H1 (cell line): ENCODE results near the gene FRZB. TPM values are rescaled to one million over a fixed set of nuclear protein-coding genes. Genes with fewer than 3 reads are reported as not detected.

Source experiments
- CTCF ChIA-PET: fragments of 300-600 bp; sonication (Branson Sonifier 250); formaldehyde crosslinking; loops from one replicate; lab custom pipeline; 2021; ENCODE audit not compliant: partially characterized antibody; lab: Charles Lee
- POLR2A ChIA-PET: fragments of 300-600 bp; sonication (Branson Sonifier 250); formaldehyde crosslinking; loops from one replicate; lab custom pipeline; 2021; ENCODE audit warnings: inconsistent platforms; ENCODE audit not compliant: partially characterized antibody; lab: Charles Lee
- DNase-seq, 2 experiments: peaks; one replicate each; pipeline versions ENCODE4 v3.0.0 to v3.0.0-alpha.2; 2010 to 2022; ENCODE audit warnings: low spot score in 2 of 2, low read depth in 1 of 2, mixed read lengths in 1 of 2
- FAIRE-seq: peaks from 2 replicates; lab custom pipeline; 2011; peaks lifted over from hg19 to GRCh38; lab: Jason Lieb, UNC
- H2AFZ ChIP-seq: 2 replicates; pipeline ENCODE4 v1.8.1; 2012; ENCODE audit warnings: low read length, inconsistent platforms
- H2AK5ac ChIP-seq: 2 replicates; pipeline ENCODE4 v1.6.1; 2013; ENCODE audit warnings: low read depth, low read length
- H2BK120ac ChIP-seq: replicated peaks from 2 replicates; pipeline ENCODE3; 2013; ENCODE audit warnings: low read depth, low read length, inconsistent platforms
- H2BK12ac ChIP-seq: 2 replicates; pipeline ENCODE4 v1.6.1; 2013; ENCODE audit warnings: low read depth, low read length
- H2BK15ac ChIP-seq: 2 replicates; pipeline ENCODE4 v1.6.1; 2013; ENCODE audit warnings: low read length
- H2BK20ac ChIP-seq: 2 replicates; pipeline ENCODE4 v1.6.1; 2013; ENCODE audit warnings: low read length
- H2BK5ac ChIP-seq: 2 replicates; pipeline ENCODE4 v1.6.1; 2013; ENCODE audit warnings: low read depth, low read length
- H3K14ac ChIP-seq: 2 replicates; pipeline ENCODE4 v1.6.1; 2013; ENCODE audit warnings: inconsistent platforms; ENCODE audit not compliant: insufficient read length
- H3K18ac ChIP-seq: 2 replicates; pipeline ENCODE4 v1.6.1; 2013; ENCODE audit warnings: low read length; ENCODE audit errors: extremely low read depth
- H3K23ac ChIP-seq: 2 replicates; pipeline ENCODE4 v1.6.1; 2013; ENCODE audit warnings: inconsistent platforms; ENCODE audit not compliant: insufficient read length
- H3K23me2 ChIP-seq: 2 replicates; pipeline ENCODE4 v1.6.1; 2013; ENCODE audit warnings: low read depth, low read length
- H3K27ac ChIP-seq: 2 replicates; pipeline ENCODE4 v1.6.1; 2011; ENCODE audit warnings: low read depth, low read length, inconsistent platforms
- H3K27me3 ChIP-seq, 4 experiments: replicated peaks in 1 of 4; 1 replicate in 1 of 4; 2 replicates in 3 of 4; pipeline versions ENCODE4 v1.6.1 to v1.8.1; 2011 to 2013; ENCODE audit warnings: low read length in 3 of 4, mild to moderate bottlenecking in 3 of 4, inconsistent platforms in 2 of 4, mixed read lengths in 2 of 4, moderate library complexity in 1 of 4; ENCODE audit not compliant: control insufficient read depth in 3 of 4, insufficient read depth in 3 of 4; ENCODE audit errors: extremely low read depth in 1 of 4
- H3K36me3 ChIP-seq, 4 experiments: 2 replicates each; pipeline versions ENCODE4 v1.6.1 to v1.8.1; 2011 to 2013; ENCODE audit warnings: mild to moderate bottlenecking in 4 of 4, low read length in 3 of 4, moderate library complexity in 2 of 4, control low read depth in 1 of 4, inconsistent platforms in 1 of 4; ENCODE audit not compliant: insufficient read depth in 4 of 4, control insufficient read depth in 2 of 4
- H3K4ac ChIP-seq: replicated peaks from 2 replicates; pipeline ENCODE3; 2013; ENCODE audit warnings: low read length, low read depth, mixed read lengths, inconsistent platforms; ENCODE audit not compliant: insufficient read length
- H3K4me1 ChIP-seq, 4 experiments: replicated peaks in 1 of 4; 1 replicate in 1 of 4; 2 replicates in 3 of 4; pipeline versions ENCODE4 v1.6.1 to v1.8.1; 2011 to 2013; ENCODE audit warnings: low read length in 3 of 4, inconsistent platforms in 2 of 4, mixed read lengths in 1 of 4; ENCODE audit not compliant: insufficient read depth in 4 of 4, control insufficient read depth in 3 of 4
- H3K4me2 ChIP-seq, 2 experiments: 2 replicates each; pipeline versions ENCODE4 v1.6.1 to v1.8.1; 2011 to 2013; ENCODE audit warnings: low read depth in 2 of 2, low read length in 2 of 2, control low read depth in 1 of 2, inconsistent platforms in 1 of 2, mild to moderate bottlenecking in 1 of 2; ENCODE audit not compliant: insufficient read depth in 1 of 2
- H3K4me3 ChIP-seq, 4 experiments: fragments of 200-600, 300-600 bp in 1 of 4; sonication (generic), shearing (Covaris generic), sonication (Bioruptor Twin) in 1 of 4; 2 replicates each; pipeline versions ENCODE4 v1.5.1 to v1.8.1; 2011 to 2016; ENCODE audit warnings: low read length in 4 of 4, low read depth in 3 of 4, control low read depth in 2 of 4, inconsistent platforms in 2 of 4, mild to moderate bottlenecking in 2 of 4, mixed read lengths in 1 of 4, moderate library complexity in 1 of 4; ENCODE audit not compliant: insufficient read depth in 2 of 4; ENCODE audit errors: extremely low read depth in 1 of 4
- H3K56ac ChIP-seq: replicated peaks from 2 replicates; pipeline ENCODE3; 2013; ENCODE audit warnings: low read depth, mild to moderate bottlenecking, mixed read lengths, low read length, inconsistent platforms; ENCODE audit not compliant: insufficient read length
- H3K79me1 ChIP-seq: 2 replicates; pipeline ENCODE4 v1.6.1; 2013; ENCODE audit warnings: low read depth, low read length, control low read depth
- H3K79me2 ChIP-seq, 2 experiments: 2 replicates each; pipeline versions ENCODE4 v1.6.1 to v1.8.1; 2012 to 2013; ENCODE audit warnings: low read length in 2 of 2, mild to moderate bottlenecking in 2 of 2, inconsistent platforms in 1 of 2; ENCODE audit not compliant: insufficient read depth in 2 of 2, control insufficient read depth in 1 of 2
- H3K9ac ChIP-seq, 4 experiments: replicated peaks in 1 of 4; 1 replicate in 1 of 4; 2 replicates in 3 of 4; pipeline versions ENCODE4 v1.6.1 to v1.8.1; 2011 to 2013; ENCODE audit warnings: low read depth in 3 of 4, low read length in 3 of 4, control low read depth in 2 of 4, mild to moderate bottlenecking in 2 of 4, moderate library complexity in 2 of 4, inconsistent platforms in 1 of 4; ENCODE audit errors: extremely low read depth in 1 of 4
- H3K9me3 ChIP-seq, 2 experiments: 2 replicates each; pipeline versions ENCODE4 v1.6.1 to v1.8.1; 2012 to 2013; ENCODE audit warnings: mild to moderate bottlenecking in 2 of 2, moderate library complexity in 2 of 2, control low read depth in 1 of 2, inconsistent platforms in 1 of 2, low read depth in 1 of 2, low read length in 1 of 2, mixed read lengths in 1 of 2; ENCODE audit not compliant: insufficient read depth in 2 of 2
- H4K20me1 ChIP-seq, 2 experiments: replicated peaks in 1 of 2; 2 replicates each; pipeline versions ENCODE3 to v1.8.1; 2011 to 2013; ENCODE audit warnings: inconsistent platforms in 2 of 2, low read length in 2 of 2, mild to moderate bottlenecking in 1 of 2; ENCODE audit not compliant: insufficient read depth in 2 of 2, control insufficient read depth in 1 of 2
- H4K5ac ChIP-seq: 2 replicates; pipeline ENCODE4 v1.6.1; 2013; ENCODE audit warnings: low read length, low read depth, mixed read lengths, inconsistent platforms; ENCODE audit not compliant: insufficient read length
- H4K8ac ChIP-seq: 2 replicates; pipeline ENCODE4 v1.8.0; 2013; ENCODE audit warnings: mild to moderate bottlenecking, moderate library complexity, low read length, inconsistent platforms; ENCODE audit not compliant: insufficient read depth; ENCODE audit errors: extremely low read depth
- H4K91ac ChIP-seq: replicated peaks from 2 replicates; pipeline ENCODE3; 2013; ENCODE audit warnings: low read length, mixed read lengths, inconsistent platforms; ENCODE audit not compliant: insufficient read length
- TBP ChIP-seq: IDR thresholded peaks from 2 replicates; pipeline ENCODE4 v1.6.1; 2011; ENCODE audit warnings: low read depth, low read length, improper control_type of control experiment
- WGBS, 2 experiments: shearing (Covaris generic) in 1 of 2; methylation state at CpG; one replicate each; pipeline versions ENCODE4 v1.1.6 to v1.1.7; 2013 to 2015; ENCODE audit warnings: low lambda C conversion rate in 2 of 2, mixed read lengths in 2 of 2, inconsistent platforms in 1 of 2, low coverage in 1 of 2, missing lambda C conversion rate in 1 of 2; ENCODE audit not compliant: insufficient replicate concordance in 2 of 2, insufficient coverage in 1 of 2, insufficient read length in 1 of 2; ENCODE audit errors: extremely low coverage in 1 of 2, missing lambda C conversion rate in 1 of 2; 5-methylcytosine and 5-hydroxymethylcytosine counted together
- polyA plus RNA-seq, 7 experiments: library from polyadenylated mRNA; depleted of rRNA in 3 of 7; stranded (reverse) in 5 of 7; unstranded in 2 of 7; fragments of >200 nt in 5 of 7; fragments of 200-250 nt in 2 of 7; gene quantifications; 1 replicate in 5 of 7; 2 replicates in 1 of 7; 4 replicates in 1 of 7; pipeline versions ENCODE4 v1.2.1 to v1.2.3, GENCODE V29; 2011 to 2013; ENCODE audit warnings: missing spikeins in 2 of 7, mixed read lengths in 2 of 7
- total RNA-seq: library from RNA; stranded (reverse); fragmentation: NEBNext Ultra II Directional; extraction: Animal tissue kit (Norgen Biotek cat#: 25700); gene quantifications from 2 replicates; pipeline ENCODE4 v1.2.1, GENCODE V29; 2021

FRZB gene
- total and polyA plus RNA-seq, 2 of the 8 experiments (the other 6 are each of a cell fraction or from before 2014, with no cell fraction given): 4.4 to 4.6 TPM

DNA sequence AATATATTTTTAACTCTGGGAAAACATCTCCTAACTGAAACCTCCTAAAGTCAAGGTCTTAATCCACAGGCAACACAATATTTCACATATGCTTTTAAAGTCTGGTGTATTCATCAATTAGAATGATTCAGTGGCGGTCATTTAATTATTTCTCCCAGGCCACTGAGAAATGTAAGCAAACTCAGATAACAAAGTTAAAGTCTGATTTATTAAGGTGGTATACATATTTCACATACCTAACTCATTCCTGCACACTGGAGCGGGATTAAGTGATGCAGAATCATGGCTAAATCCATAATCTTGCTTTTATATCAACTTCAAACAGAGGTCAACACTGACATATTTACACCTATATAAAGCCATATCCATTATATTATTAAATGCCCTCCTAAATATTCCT lies 43.7 kb downstream of the FRZB start:
- no peak overlapping the region for H2BK5ac ChIP-seq
- ChIA-PET POLR2A (no interaction called here), CTCF (interaction anchor here (1.6 to 1.7 kb wide), 2 partner anchors 41 to 48 kb away, joined by 3 to 5 read pairs; no protein-coding TSS in a partner anchor)
- H3K56ac ChIP-seq: no peak overlapping the region
- 96% methylated on average over 2 of the region's 2 CpGs; no CpG with 5 or more reads in 1 of the 2 experiments for WGBS, 2 experiments
- H3K79me2 ChIP-seq: no peaks in the 10 kb centered on the region
- no peaks in the 10 kb centered on the region for H3K23me2 ChIP-seq
- no peak overlapping the region for H3K4me3 ChIP-seq
- no peak for DNase-seq
- H3K27me3 ChIP-seq: no peaks in the 10 kb centered on the region
- no peaks in the 10 kb centered on the region for H3K79me1 ChIP-seq
- no peak overlapping the region for H3K14ac ChIP-seq
- H3K36me3 ChIP-seq: no peaks in the 10 kb centered on the region
- H4K20me1 ChIP-seq: no peaks in the 10 kb centered on the region
- peaks cover 0 to 30% (median 4%) of the 10 kb centered on the region in 4 experiments; a peak in 4 of 7 replicates for H3K4me1 ChIP-seq
- H3K9ac ChIP-seq: no peak overlapping the region
- H3K27ac ChIP-seq: no peak overlapping the region
- no peak overlapping the region for H2AK5ac ChIP-seq
- no peak overlapping the region for H3K23ac ChIP-seq
- no peak overlapping the region for H2AFZ ChIP-seq
- H2BK20ac ChIP-seq: no peak overlapping the region
- no peak overlapping the region for H4K91ac ChIP-seq
- H4K8ac ChIP-seq: no peak overlapping the region
- H2BK120ac ChIP-seq: no peak overlapping the region
- no peak overlapping the region for H3K18ac ChIP-seq
- H4K5ac ChIP-seq: no peak overlapping the region
- no peak for FAIRE-seq
- H2BK15ac ChIP-seq: no peak overlapping the region
- H3K9me3 ChIP-seq: no peaks in the 10 kb centered on the region
- no peak overlapping the region for H3K4me2 ChIP-seq
- H3K4ac ChIP-seq: no peak overlapping the region
- H2BK12ac ChIP-seq: no peak overlapping the region
- TF ChIP-seq TBP: no peak
